Stomach smooth muscle (tissue), 2 donors: ENCODE measurements around the gene MSI2.
A peak's percentile ranks its signal among the peaks of the same experiment; 100 is the strongest.
"Not testable (repeated sequence)": the region's sequence is repeated elsewhere in the genome, so short reads cannot be mapped to it uniquely, and the experiment has no call there.

Experiments
- H3K27ac ChIP-seq: one replicate; pipeline ENCODE4 v1.7.0; 2013; ENCODE audit warnings: mild to moderate bottlenecking, low read length, inconsistent platforms
- H3K27me3 ChIP-seq, 2 donors: one replicate each; pipeline ENCODE4 v1.7.0; 2013; ENCODE audit warnings: low read length in 2 of 2; ENCODE audit not compliant: insufficient read depth in 2 of 2, control insufficient read depth in 1 of 2
- H3K36me3 ChIP-seq, 2 donors: one replicate each; pipeline ENCODE4 v1.7.0; 2013; ENCODE audit warnings: low read length in 2 of 2; ENCODE audit not compliant: control insufficient read depth in 2 of 2, insufficient read depth in 2 of 2
- H3K4me1 ChIP-seq: one replicate; pipeline ENCODE4 v1.7.0; 2013; ENCODE audit warnings: low read length; ENCODE audit not compliant: control insufficient read depth, insufficient read depth
- H3K4me3 ChIP-seq, 2 donors: one replicate each; pipeline ENCODE4 v1.7.0; 2013; ENCODE audit warnings: low read length in 2 of 2
- H3K9ac ChIP-seq, 2 donors: one replicate each; pipeline ENCODE4 v1.7.0; 2013; ENCODE audit warnings: low read length in 2 of 2, mild to moderate bottlenecking in 1 of 2
- H3K9me3 ChIP-seq, 2 donors: one replicate each; pipeline ENCODE4 v1.7.0; 2013; ENCODE audit warnings: low read length in 2 of 2; ENCODE audit not compliant: control insufficient read depth in 2 of 2
- donor health status: healthy.
- donor health status: Pancreatic carcinoma.

The MSI2 gene

GRCh38 chr17:57615836-57616757, 359.8 kb downstream of the MSI2 start:
- no peaks in the 10 kb centered on the region for H3K9me3 ChIP-seq
- H3K27ac ChIP-seq = no peak overlapping the region
- no peak overlapping the region for H3K4me3 ChIP-seq
- no peaks in the 10 kb centered on the region for H3K27me3 ChIP-seq
- no peak overlapping the region for H3K9ac ChIP-seq
- peaks cover 4% of the 10 kb centered on the region in 2 donors for H3K36me3 ChIP-seq
- H3K4me1 ChIP-seq = no peaks in the 10 kb centered on the region

GRCh38 chr17:57617218-57617617, 360.9 kb downstream of the MSI2 start:
- H3K9me3 ChIP-seq = no peaks in the 10 kb centered on the region
- no peak overlapping the region for H3K9ac ChIP-seq
- H3K27ac ChIP-seq = no peak overlapping the region
- H3K4me1 ChIP-seq = peaks cover 2% of the 10 kb centered on the region
- H3K27me3 ChIP-seq = no peaks in the 10 kb centered on the region
- peaks cover 4% of the 10 kb centered on the region in 2 donors for H3K36me3 ChIP-seq
- H3K4me3 ChIP-seq = no peak overlapping the region

GRCh38 chr17:57619061-57619937, 363.0 kb downstream of the MSI2 start:
- H3K4me3 ChIP-seq = no peak overlapping the region
- H3K9ac ChIP-seq = no peak overlapping the region
- H3K36me3 ChIP-seq = peaks cover 4% of the 10 kb centered on the region in 2 donors
- peaks cover 11% of the 10 kb centered on the region for H3K4me1 ChIP-seq
- no peaks in the 10 kb centered on the region for H3K27me3 ChIP-seq
- no peak overlapping the region for H3K27ac ChIP-seq
- H3K9me3 ChIP-seq = no peaks in the 10 kb centered on the region

GRCh38 chr17:57620576-57620975, 364.3 kb downstream of the MSI2 start:
- H3K27me3 ChIP-seq = no peaks in the 10 kb centered on the region
- H3K4me1 ChIP-seq = peaks cover 13% of the 10 kb centered on the region
- H3K27ac ChIP-seq = no peak overlapping the region
- H3K36me3 ChIP-seq = peaks cover 4% of the 10 kb centered on the region in 2 donors
- no peak overlapping the region for H3K9ac ChIP-seq
- H3K4me3 ChIP-seq = no peak overlapping the region
- no peaks in the 10 kb centered on the region for H3K9me3 ChIP-seq

GRCh38 chr17:57621791-57622190, 365.5 kb downstream of the MSI2 start:
- not testable (repeated sequence) for H3K36me3 ChIP-seq, H3K9ac ChIP-seq, H3K4me3 ChIP-seq, H3K27me3 ChIP-seq, H3K9me3 ChIP-seq, H3K27ac ChIP-seq
- H3K4me1 ChIP-seq = peaks cover 13% of the 10 kb centered on the region

- Histone ChIP-seq H3K9ac (no peak overlapping the region), H3K27me3 (no peaks in the 10 kb centered on the region), H3K4me3 (no peak overlapping the region), H3K36me3 (peaks cover 0 to 3% of the 10 kb centered on the region in 2 donors), H3K9me3 (no peaks in the 10 kb centered on the region), H3K27ac (peak overlapping the region; percentile 24), H3K4me1 (peaks cover 13% of the 10 kb centered on the region)
Observed at GRCh38 chr17:57622306-57622682, 366.0 kb downstream of the MSI2 start.

- no peak overlapping the region for H3K9ac ChIP-seq
- H3K9me3 ChIP-seq = no peaks in the 10 kb centered on the region
- H3K27me3 ChIP-seq = no peaks in the 10 kb centered on the region
- peaks cover 13% of the 10 kb centered on the region for H3K4me1 ChIP-seq
- peaks cover 2 to 3% of the 10 kb centered on the region in 2 donors for H3K36me3 ChIP-seq
- no peak overlapping the region for H3K4me3 ChIP-seq
- peak overlapping the region; percentile 24 for H3K27ac ChIP-seq
Observed at GRCh38 chr17:57622683-57623433, 366.5 kb downstream of the MSI2 start.

- H3K27me3 ChIP-seq = no peaks in the 10 kb centered on the region
- peaks cover 13% of the 10 kb centered on the region for H3K4me1 ChIP-seq
- no peaks in the 10 kb centered on the region for H3K9me3 ChIP-seq
- no peak overlapping the region for H3K4me3 ChIP-seq
- peak overlapping the region; percentile 18 for H3K27ac ChIP-seq
- H3K36me3 ChIP-seq = peaks cover 3% of the 10 kb centered on the region in 2 donors
- no peak overlapping the region for H3K9ac ChIP-seq
Observed at GRCh38 chr17:57623620-57624019, 367.3 kb downstream of the MSI2 start.

GRCh38 chr17:57624386-57624785, 368.1 kb downstream of the MSI2 start:
- Histone ChIP-seq H3K27me3 (no peaks in the 10 kb centered on the region), H3K4me1 (peaks cover 13% of the 10 kb centered on the region), H3K9me3 (no peaks in the 10 kb centered on the region), H3K36me3 (peaks cover 2 to 3% of the 10 kb centered on the region in 2 donors), H3K27ac (no peak overlapping the region), H3K4me3 (no peak overlapping the region), H3K9ac (no peak overlapping the region)

- H3K27ac ChIP-seq = no peak overlapping the region
- H3K9me3 ChIP-seq = no peaks in the 10 kb centered on the region
- H3K9ac ChIP-seq = no peak overlapping the region
- peaks cover 13% of the 10 kb centered on the region for H3K4me1 ChIP-seq
- peaks cover 2 to 3% of the 10 kb centered on the region in 2 donors for H3K36me3 ChIP-seq
- no peak overlapping the region for H3K4me3 ChIP-seq
- H3K27me3 ChIP-seq = no peaks in the 10 kb centered on the region
Observed at GRCh38 chr17:57625511-57625910, 369.2 kb downstream of the MSI2 start.
